Left ventricle myocardium superior (tissue), 1 donor: ENCODE results near the gene PTPA. TPM values are rescaled to one million over a fixed set of nuclear protein-coding genes. Genes with fewer than 3 reads are reported as not detected.
"Not testable (repeated sequence)": the region's sequence is repeated elsewhere in the genome, so short reads cannot be mapped to it uniquely, and the experiment has no call there.

Experiments
- ATAC-seq: fragments of 200-7000 bp; cut with Tn5 transposase; one replicate; pipeline ENCODE4 v1.9.1; 2020; ENCODE audit warnings: mild to moderate bottlenecking, moderate library complexity
- DNase-seq: peaks from one replicate; pipeline ENCODE4 v3.0.0-alpha.2; 2020
- intact Hi-C: fragments of 100-400 bp; cut with micrococcal nuclease; formaldehyde crosslinking; loops from one replicate; pipeline ENCODE4 v1.11.0; 2022
- total RNA-seq: library from RNA; stranded (reverse); fragmentation: NEBNext Ultra II Directional; extraction: Animal tissue kit (Norgen Biotek cat#: 25700); gene quantifications from one replicate; pipeline ENCODE4 v1.2.1, GENCODE V29; 2021
- donor health status: DM: no; HTN: yes; CAD: no; lungs with severe emphysema.

PTPA gene
- total RNA-seq, 1 donor from 2014 or later = 186 TPM

GRCh38 chr9:129183495-129184218 lies 72.4 kb downstream of the PTPA start:
- intact Hi-C loops = no loop called here
- DNase-seq (no peak), ATAC-seq (no peak)

GRCh38 chr9:129184219-129184524 lies 73.0 kb downstream of the PTPA start:
- DNase-seq (no peak), ATAC-seq (no peak)
- intact Hi-C loops = no loop called here

- intact Hi-C loops = no loop called here
- DNase-seq (no peak), ATAC-seq (no peak)
Observed at GRCh38 chr9:129184596-129185122, 73.4 kb downstream of the PTPA start.

- no peak for ATAC-seq
- DNase-seq = no peak
- intact Hi-C loops = no loop called here
Observed at GRCh38 chr9:129185402-129185801, 74.2 kb downstream of the PTPA start.

- DNase-seq = no peak
- ATAC-seq = no peak
- intact Hi-C loops = no loop called here
Observed at GRCh38 chr9:129185991-129186390, 74.8 kb downstream of the PTPA start.

- DNase-seq = no peak
- ATAC-seq = no peak
- intact Hi-C loops = no loop called here
Observed at GRCh38 chr9:129187042-129187441, 75.8 kb downstream of the PTPA start.

GRCh38 chr9:129189971-129190370 lies 78.8 kb downstream of the PTPA start:
- DNase-seq, intact Hi-C loops, ATAC-seq: not testable (repeated sequence)

- intact Hi-C loops = no loop called here
- DNase-seq (no peak), ATAC-seq (no peak)
Observed at GRCh38 chr9:129191234-129191633, 80.0 kb downstream of the PTPA start.

- DNase-seq (no peak), ATAC-seq (no peak)
- intact Hi-C loops = no loop called here
Observed at GRCh38 chr9:129193655-129194054, 82.4 kb downstream of the PTPA start.

- intact Hi-C loops = no loop called here
- ATAC-seq = no peak
Observed at GRCh38 chr9:129194221-129194620, 83.0 kb downstream of the PTPA start.

GRCh38 chr9:129195606-129196005 lies 84.4 kb downstream of the PTPA start:
- DNase-seq (no peak), ATAC-seq (no peak)
- intact Hi-C loops = no loop called here

More at GRCh38 chr9:129194221-129194620, 83.0 kb downstream of the PTPA start:
- no peak for DNase-seq

- ATAC-seq, intact Hi-C loops, DNase-seq: not testable (repeated sequence)
Observed at GRCh38 chr9:129197045-129197444, 85.8 kb downstream of the PTPA start.

GRCh38 chr9:129197978-129198318 lies 86.7 kb downstream of the PTPA start:
- intact Hi-C loops = no loop called here
- DNase-seq (peak; percentile 63), ATAC-seq (peak; percentile 12)

Other genes with a start within 250 kb of the PTPA start
- gene KYAT1, start 229.5 kb upstream of the PTPA start, total RNA-seq = 16.6 TPM
- 21.6 TPM for gene LRRC8A, start 229.3 kb upstream of the PTPA start, total RNA-seq
- gene PHYHD1, start 190.4 kb upstream of the PTPA start, total RNA-seq = 39.7 TPM
- 8.0 TPM for gene DOLK, start 163.8 kb upstream of the PTPA start, total RNA-seq
- 17.4 TPM for gene NUP188, start 163.7 kb upstream of the PTPA start, total RNA-seq
- gene SH3GLB2, start 83.1 kb upstream of the PTPA start, total RNA-seq = 35.3 TPM
- 39.0 TPM for gene MIGA2, start 74.8 kb upstream of the PTPA start, total RNA-seq
- gene DOLPP1, start 30.3 kb upstream of the PTPA start, total RNA-seq = 5.2 TPM
- gene CRAT, start 622 bp upstream of the PTPA start, total RNA-seq = 94.6 TPM
- gene IER5L, start 66.8 kb downstream of the PTPA start, total RNA-seq = 3.5 TPM